GM18909 (cell line): ENCODE data around the gene LAP3.

ENCODE experiments used
- ATAC-seq: cut with Tn5 transposase; IDR thresholded peaks from one replicate; pipeline ENCODE4 v1.9.1; 2021; ENCODE audit warnings: mild to moderate bottlenecking; ENCODE audit not compliant: unreplicated experiment, poor library complexity

Gene LAP3

GRCh38 chr4:17614416-17615299, 37.7 kb downstream of the LAP3 start, which contains the start of gene MED28:
Gene MED28, plus strand, starts transcription at chr4:17614641. Its CDS starts 14 bp downstream, at chr4:17614655.
- peak; percentile 92 for ATAC-seq

- ATAC-seq = no peak
Observed at GRCh38 chr4:17616283-17616682, 39.3 kb downstream of the LAP3 start.

- no peak for ATAC-seq
Observed at GRCh38 chr4:17618926-17619325, 41.9 kb downstream of the LAP3 start.

GRCh38 chr4:17619416-17620105, 42.6 kb downstream of the LAP3 start:
- no peak for ATAC-seq

GRCh38 chr4:17623451-17624001, 46.5 kb downstream of the LAP3 start:
- ATAC-seq = no peak

GRCh38 chr4:17624821-17625220, 47.8 kb downstream of the LAP3 start:
- no peak for ATAC-seq

GRCh38 chr4:17630228-17630627, 53.2 kb downstream of the LAP3 start:
- no peak for ATAC-seq

- ATAC-seq = no peak
Observed at GRCh38 chr4:17633600-17633999, 56.6 kb downstream of the LAP3 start.

- no peak for ATAC-seq
Observed at GRCh38 chr4:17635056-17635455, 58.1 kb downstream of the LAP3 start.

GRCh38 chr4:17636341-17636695, 59.3 kb downstream of the LAP3 start:
- peak; percentile 14 for ATAC-seq

GRCh38 chr4:17636696-17637622, 60.0 kb downstream of the LAP3 start:
- peak; percentile 91 for ATAC-seq

GRCh38 chr4:17639136-17639535, 62.1 kb downstream of the LAP3 start:
- ATAC-seq = no peak

GRCh38 chr4:17642398-17642783, 65.4 kb downstream of the LAP3 start:
- no peak for ATAC-seq

- no peak for ATAC-seq
Observed at GRCh38 chr4:17646693-17647092, 69.7 kb downstream of the LAP3 start.

GRCh38 chr4:17647176-17647806, 70.3 kb downstream of the LAP3 start:
- ATAC-seq = no peak

GRCh38 chr4:17647927-17648326, 70.9 kb downstream of the LAP3 start:
- no peak for ATAC-seq

- ATAC-seq = no peak
Observed at GRCh38 chr4:17650406-17650805, 73.4 kb downstream of the LAP3 start.

GRCh38 chr4:17654701-17655100, 77.7 kb downstream of the LAP3 start:
- ATAC-seq = no peak

GRCh38 chr4:17657090-17657489, 80.1 kb downstream of the LAP3 start:
- no peak for ATAC-seq
